GM19099 (cell line): Measurements from ENCODE around the gene RARRES1.

ENCODE experiments used
- POLR2A ChIP-seq: IDR thresholded peaks from 3 replicates; pipeline ENCODE4 v1.6.1; 2011; ENCODE audit warnings: low read depth; ENCODE audit not compliant: insufficient read length; ENCODE audit errors: extremely low read depth

Gene RARRES1

DNA sequence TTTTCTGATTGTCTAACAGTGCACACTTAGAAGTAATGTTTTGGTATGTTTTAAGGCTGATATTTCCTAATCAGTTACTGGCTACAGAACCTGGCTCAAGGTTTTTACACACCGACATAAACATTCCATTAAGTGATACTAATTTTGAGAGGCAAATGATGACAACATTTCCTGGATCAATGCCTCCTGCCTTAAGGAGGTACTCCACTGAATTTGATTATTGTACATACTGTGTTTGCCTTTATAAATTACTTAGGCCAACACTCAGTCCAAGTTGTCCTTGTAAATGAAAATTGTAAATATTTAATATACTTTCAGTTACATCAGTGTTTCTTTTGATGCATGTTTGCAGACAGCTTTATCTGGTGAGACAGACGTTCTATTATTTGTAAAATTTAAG lies 35.6 kb downstream of the RARRES1 start:
- no peak for TF ChIP-seq POLR2A

- no peak for TF ChIP-seq POLR2A
These were observed 47.1 kb downstream of the RARRES1 start for GRCh38 chr3:158685159-158685558.

GRCh38 chr3:158683230-158683962 lies 48.9 kb downstream of the RARRES1 start:
- no peak for TF ChIP-seq POLR2A

GRCh38 chr3:158680861-158681260 lies 51.4 kb downstream of the RARRES1 start:
- TF ChIP-seq POLR2A: no peak

DNA sequence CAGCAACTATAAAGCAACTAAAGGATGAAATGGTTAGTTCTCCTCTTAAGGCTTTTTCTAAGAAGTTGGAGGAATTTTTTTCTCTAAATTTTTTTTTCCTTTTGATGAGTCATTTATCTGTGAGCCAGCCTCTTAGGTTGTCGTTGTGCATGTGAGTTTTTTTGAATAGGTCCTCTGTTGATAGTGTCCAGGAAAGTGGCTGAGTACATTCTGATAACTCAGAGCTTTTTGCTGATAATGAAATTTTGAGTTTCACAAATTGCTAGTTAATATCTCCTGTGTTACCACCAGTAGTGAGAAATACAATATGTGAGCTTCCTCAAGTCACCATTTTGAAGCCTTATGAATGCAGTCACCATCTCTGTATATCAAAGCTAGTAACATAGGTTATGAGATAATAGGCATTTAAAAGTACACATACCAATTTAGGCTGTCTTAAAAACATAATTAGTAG lies 52.7 kb downstream of the RARRES1 start:
- no peak for TF ChIP-seq POLR2A

- TF ChIP-seq POLR2A: no peak
These were observed 53.6 kb downstream of the RARRES1 start for GRCh38 chr3:158678687-158679086.

GRCh38 chr3:158672215-158673176 lies 59.8 kb downstream of the RARRES1 start, which contains the start of gene LXN:
LXN (minus strand) TSS chr3:158672648; CDS start chr3:158672478, 170 bp downstream.
- TF ChIP-seq POLR2A: peak; percentile 82

- no peak for TF ChIP-seq POLR2A
These were observed 60.4 kb downstream of the RARRES1 start for GRCh38 chr3:158671821-158672214.

GRCh38 chr3:158668506-158668905 lies 63.8 kb downstream of the RARRES1 start:
- TF ChIP-seq POLR2A: no peak

DNA sequence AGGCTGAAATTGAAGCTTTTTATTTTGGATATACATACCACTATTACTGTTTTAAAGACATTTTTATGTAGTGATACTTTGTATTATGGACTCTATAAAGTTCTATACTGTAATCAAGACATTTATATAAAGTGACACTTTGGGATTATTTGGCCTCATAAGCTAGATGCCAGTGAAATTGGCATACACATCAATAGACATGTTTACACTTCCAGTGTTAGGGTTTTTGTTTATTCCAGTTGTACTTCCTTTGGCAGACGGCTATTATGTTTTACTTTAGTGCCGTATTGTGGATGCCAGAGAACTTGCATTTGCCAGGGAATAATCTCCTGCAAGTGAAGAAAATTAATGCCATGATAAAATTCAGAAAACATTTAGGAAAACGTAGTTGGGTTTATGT lies 65.8 kb downstream of the RARRES1 start:
- TF ChIP-seq POLR2A: no peak

DNA sequence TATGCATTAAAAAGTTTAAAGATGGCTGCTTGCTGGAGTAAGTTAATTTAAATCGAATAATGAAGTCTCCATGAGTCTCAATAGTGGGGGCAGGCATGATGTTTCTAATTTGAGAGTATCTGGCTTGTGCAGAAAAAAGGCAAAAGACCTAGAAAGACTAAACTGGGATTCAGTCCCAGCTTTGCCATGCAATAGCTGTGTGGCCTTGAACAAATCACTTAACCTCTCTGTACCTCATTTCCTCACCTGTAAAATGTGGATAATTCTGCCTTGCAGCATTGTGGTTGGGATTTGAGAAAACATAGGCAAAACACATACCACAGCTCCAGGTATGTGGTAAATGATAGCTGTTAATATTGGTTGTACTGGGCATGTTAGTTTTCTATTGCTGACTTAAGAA lies 68.4 kb downstream of the RARRES1 start:
- no peak for TF ChIP-seq POLR2A

- TF ChIP-seq POLR2A: no peak
These were observed 69.0 kb downstream of the RARRES1 start for GRCh38 chr3:158663246-158663645.

DNA sequence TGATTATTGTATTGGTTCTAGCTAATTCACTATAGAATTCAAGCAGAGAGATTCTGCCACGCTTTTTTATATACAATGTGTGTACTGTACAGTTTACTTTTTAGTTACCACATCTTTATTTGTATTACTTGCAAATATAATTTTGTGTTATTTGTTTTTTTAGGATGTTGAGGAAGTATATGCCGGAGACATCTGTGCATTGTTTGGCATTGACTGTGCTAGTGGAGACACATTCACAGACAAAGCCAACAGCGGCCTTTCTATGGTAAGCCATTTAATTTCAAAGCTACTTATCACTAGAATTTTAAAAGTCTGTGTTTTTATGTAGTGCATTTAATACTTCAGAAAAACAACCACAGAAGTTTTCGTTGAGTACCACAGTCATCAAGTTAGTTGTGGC lies 71.5 kb downstream of the RARRES1 start:
- no peak for TF ChIP-seq POLR2A

DNA sequence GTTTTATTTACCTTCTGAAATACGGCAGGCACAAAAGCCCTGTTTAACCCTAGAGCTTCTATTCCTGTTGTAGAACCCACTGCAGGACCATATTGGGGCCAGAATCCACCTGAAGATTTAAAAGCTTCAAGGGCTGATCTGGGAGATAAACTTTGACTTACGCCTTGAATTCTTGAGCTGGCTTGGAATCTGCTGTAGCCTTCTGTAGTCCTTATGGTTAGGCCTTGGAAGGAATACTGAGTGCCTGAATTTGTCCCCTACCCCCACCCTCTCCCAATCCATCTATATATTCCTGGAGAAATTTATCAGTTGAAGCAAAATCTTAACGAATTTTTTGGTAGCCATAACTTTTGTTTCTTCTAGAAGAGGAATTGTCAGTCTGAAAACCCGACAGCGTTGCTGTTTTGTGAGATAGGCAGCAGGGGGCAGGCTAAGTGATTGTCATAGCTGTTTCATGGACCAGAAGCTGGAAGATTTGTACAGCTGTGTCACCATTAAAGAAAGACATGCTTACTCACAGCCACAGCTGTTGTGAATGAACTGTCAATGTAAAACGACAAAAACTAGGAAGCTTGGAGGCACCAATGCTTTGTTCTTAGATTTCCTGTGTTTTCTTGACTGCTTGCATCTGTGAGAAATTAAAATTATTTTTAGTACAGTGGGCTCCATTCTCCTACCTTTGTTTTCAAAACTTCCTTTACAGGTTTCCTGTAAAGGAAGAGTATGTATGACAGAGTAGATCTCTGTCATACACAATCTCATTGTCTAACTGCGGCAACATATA lies 72.6 kb downstream of the RARRES1 start:
- TF ChIP-seq POLR2A: no peak

GRCh38 chr3:158658889-158659288 lies 73.4 kb downstream of the RARRES1 start:
- no peak for TF ChIP-seq POLR2A
